Activated CD8-positive, alpha-beta memory T cell treated with anti-CD3 and anti-CD28 coated beads for 36 hours (primary cell): Measurements from ENCODE around the gene TLCD3B. TPM values are rescaled to one million over a fixed set of nuclear protein-coding genes. Genes with fewer than 3 reads are reported as not detected.

Experiments
- CTCF ChIA-PET: fragments of 350-600 bp; sonication (Branson Sonifier 250); formaldehyde crosslinking; loops from one replicate; lab custom pipeline; 2021; ENCODE audit warnings: antibody characterized with exemption; lab: Charles Lee
- POLR2A ChIA-PET: fragments of 350-600 bp; sonication (Branson Sonifier 250); formaldehyde crosslinking; loops from one replicate; lab custom pipeline; 2021; ENCODE audit warnings: antibody characterized with exemption; lab: Charles Lee
- total RNA-seq, 2 experiments: library from RNA; stranded (reverse); gene quantifications; one replicate each; pipeline ENCODE4 v1.2.3, GENCODE V29; 2021

TLCD3B gene, protein sequence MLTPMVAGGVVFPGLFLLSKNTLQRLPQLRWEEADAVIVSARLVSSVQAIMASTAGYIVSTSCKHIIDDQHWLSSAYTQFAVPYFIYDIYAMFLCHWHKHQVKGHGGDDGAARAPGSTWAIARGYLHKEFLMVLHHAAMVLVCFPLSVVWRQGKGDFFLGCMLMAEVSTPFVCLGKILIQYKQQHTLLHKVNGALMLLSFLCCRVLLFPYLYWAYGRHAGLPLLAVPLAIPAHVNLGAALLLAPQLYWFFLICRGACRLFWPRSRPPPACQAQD
- total RNA-seq, result 1 to 10 TPM; 1.1 to 1.4 TPM

DNA sequence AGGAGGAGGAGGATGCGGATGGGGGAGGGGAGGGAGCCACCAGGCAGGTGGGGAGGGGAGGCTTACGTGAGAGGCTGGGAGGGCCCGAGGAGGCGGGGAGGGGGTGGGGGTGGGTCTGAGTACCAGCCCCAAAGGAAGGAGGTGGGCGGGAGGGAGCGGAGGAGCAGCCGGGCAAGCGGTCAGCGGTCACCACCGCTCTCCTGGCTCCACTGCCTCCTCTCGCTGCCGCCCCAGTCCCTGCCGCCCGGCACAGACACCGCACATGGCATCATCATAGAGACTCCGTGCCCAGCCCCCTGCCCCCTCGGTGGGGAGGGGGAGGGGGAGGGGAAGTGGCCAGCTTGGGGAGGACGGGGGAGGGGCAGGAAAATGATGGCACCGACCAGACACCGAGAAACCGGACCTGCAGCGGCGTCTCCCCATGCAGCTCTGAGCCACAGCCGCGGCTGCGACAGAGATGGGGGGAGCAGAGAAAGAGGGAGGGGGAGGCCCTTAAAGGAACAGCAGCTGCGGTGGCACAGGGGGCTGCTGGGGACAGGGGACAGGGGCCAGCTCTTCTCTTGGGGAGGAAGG lies at the start of gene TLCD3B:
Gene TLCD3B, minus strand, starts transcription at position 431 of the 573 bp plus-strand sequence. CDS start 744 bp downstream, outside the sequence.
- POLR2A ChIA-PET, result no interaction called here
- CTCF ChIA-PET, result interaction anchor here (0.7 to 2.8 kb wide), 6 partner anchors 8 to 182 kb away, joined by 3 to 11 read pairs (median 5); partner anchors contain the start of gene C16orf92

DNA sequence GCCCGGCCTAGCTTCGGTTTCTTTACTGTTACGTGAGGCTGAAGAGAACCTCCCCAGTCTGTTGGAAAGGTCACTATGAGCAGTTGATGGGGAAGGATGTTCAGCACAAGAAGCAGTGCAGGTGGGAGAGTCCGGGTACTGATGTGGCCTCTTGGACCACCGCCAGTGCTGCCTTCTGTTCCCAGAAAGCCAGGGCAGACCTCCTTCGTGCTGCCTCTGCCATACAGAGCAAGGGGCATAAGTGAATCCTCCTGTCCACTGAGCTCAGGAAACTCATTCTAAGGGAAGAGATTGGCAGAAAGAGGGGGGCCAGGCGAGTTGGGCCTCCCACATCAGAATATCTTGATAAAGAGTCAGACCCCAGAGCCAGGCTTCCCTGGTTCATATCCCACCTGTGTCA lies 48.4 kb upstream of the TLCD3B start:
- POLR2A ChIA-PET, result interaction anchor here (1.3 kb wide), 1 partner anchor 11 kb away, joined by 3 read pairs; no protein-coding TSS in a partner anchor
- CTCF ChIA-PET, result interaction anchor here (1.0 to 1.4 kb wide), 2 partner anchors 13 to 24 kb away, joined by 3 read pairs; partner anchors contain the start of gene TBX6

DNA sequence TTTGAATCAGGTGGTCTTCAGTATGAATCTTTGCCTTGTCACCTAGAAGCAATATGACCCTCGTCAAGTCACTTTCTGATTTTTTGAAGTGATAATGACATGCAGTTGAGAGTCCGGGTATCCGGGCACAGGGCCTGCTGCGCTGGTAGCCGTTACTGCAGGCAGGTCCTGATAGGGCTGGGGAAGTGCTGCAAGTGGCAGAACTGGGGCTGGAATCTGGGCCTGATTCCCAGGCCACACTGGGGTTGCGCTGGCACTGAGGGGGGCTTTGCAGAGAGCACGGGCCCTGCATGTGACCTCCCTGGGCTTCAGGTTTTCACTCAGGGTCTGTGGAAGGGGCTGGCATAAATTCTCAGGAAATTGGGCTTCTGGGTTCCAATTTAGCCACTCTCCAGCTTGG lies 47.7 kb upstream of the TLCD3B start:
- POLR2A ChIA-PET, result interaction anchor here (1.3 to 5.0 kb wide), 3 partner anchors 11 to 13 kb away, joined by 3 to 28 read pairs (median 4); partner anchors contain the start of genes ALDOA and TBX6
- CTCF ChIA-PET, result interaction anchor here (1.3 to 3.1 kb wide), 3 partner anchors 11 to 24 kb away, joined by 3 to 25 read pairs (median 4); partner anchors contain the start of gene TBX6

DNA sequence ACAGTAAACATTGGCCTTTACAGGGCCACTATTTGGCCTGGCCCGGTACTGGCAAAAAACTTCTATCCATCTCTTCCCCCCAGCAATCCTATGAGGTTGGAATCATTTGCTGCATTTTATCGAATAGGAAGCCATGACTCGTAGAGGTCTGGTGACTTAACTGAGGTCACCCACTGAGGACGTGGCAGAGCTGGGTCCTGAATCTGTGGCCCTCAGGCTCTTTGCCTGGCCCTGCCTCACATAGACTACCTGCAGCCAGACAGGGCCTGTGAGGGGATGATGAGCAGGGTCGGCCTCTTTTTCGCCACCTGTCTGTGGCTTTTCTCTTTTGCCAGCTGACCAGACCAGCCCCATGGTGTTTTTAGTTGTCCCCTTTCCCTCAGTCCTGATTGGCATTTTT lies 46.6 kb upstream of the TLCD3B start:
- ChIA-PET POLR2A (interaction anchor here (0.6 to 5.0 kb wide), 3 partner anchors 12 to 369 kb away, joined by 4 to 28 read pairs (median 12); partner anchors contain the start of genes ALDOA and TBX6), CTCF (interaction anchor here (0.8 to 3.1 kb wide), 3 partner anchors 13 to 15 kb away, joined by 3 to 25 read pairs (median 4); partner anchors contain the start of gene TBX6)

DNA sequence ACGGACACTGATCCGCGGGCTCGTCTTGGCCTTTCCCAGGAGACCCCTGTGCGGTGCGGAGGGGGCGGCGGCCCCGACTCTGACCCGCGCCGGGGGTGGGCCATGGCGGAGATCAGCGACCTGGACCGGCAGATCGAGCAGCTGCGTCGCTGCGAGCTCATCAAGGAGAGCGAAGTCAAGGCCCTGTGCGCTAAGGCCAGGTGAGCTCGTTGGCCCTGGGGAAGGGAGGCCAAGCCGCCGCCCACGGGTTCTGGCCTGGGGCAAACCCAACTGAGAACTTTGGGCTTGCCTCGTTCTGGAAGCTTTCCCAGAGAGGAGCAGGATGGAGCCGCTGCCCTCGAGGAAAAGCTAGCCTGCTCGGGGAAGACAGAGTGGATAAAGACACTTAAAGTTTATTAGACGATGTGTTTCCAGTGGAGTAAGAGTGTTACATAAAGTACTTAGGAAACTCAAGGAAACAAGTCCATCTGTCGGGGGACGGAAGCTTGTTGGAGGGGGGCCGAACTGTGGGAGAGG lies 45.3 kb upstream of the TLCD3B start:
- ChIA-PET CTCF (interaction anchor here (0.6 to 3.1 kb wide), 6 partner anchors 11 to 582 kb away, joined by 3 to 25 read pairs (median 3); partner anchors contain the start of genes FBRS and TBX6), POLR2A (interaction anchor here (1.0 to 5.0 kb wide), 3 partner anchors 10 to 16 kb away, joined by 3 to 28 read pairs (median 3); partner anchors contain the start of genes ALDOA and TBX6)

DNA sequence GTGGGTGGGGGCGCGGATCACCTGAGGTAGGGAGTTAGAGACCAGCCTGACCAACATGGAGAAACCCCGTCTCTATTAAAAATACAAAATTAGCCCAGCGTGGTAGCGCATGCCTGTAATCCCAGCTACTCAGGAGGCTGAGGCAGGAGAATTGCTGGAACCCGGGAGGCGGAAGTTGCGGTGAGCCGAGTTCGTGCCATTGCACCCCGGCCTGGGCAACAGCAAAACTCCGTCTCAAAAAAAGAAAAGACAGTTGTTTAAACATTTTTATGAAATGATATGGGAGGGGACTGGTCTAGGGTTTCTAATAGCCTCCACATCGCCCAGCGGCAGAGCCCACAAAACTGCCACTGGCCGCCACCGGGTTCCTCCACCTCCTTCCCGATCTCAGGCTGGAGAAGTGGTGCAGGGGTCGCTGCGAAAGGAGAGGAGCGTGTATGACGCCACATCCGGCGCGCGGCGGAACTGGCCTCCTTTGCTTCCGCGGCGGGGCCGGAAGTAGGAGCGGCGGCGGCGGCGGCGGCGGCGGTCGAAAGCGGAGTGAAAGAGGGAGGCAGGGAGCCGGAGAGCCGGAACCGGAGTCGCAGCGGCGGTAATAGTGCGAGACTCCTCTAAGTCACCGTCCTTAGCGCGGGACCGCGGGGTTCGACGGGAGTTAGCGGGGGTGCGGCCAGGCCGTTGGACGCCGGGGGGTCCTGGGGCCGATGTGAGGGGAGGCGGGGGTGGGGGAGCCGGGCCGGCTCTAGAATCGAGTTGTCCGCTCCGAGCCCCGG lies 44.6 kb upstream of the TLCD3B start, which contains the start of gene PPP4C:
Gene PPP4C, plus strand, starts transcription at position 492 of the 773 bp plus-strand sequence. CDS start 384 bp downstream, outside the sequence.
- CTCF ChIA-PET, result interaction anchor here (0.7 to 3.1 kb wide), 5 partner anchors 10 to 20 kb away, joined by 3 to 25 read pairs (median 3); partner anchors contain the start of gene TBX6
- POLR2A ChIA-PET, result interaction anchor here (1.0 to 5.0 kb wide), 4 partner anchors 10 to 17 kb away, joined by 3 to 28 read pairs (median 3); partner anchors contain the start of genes ALDOA and TBX6

DNA sequence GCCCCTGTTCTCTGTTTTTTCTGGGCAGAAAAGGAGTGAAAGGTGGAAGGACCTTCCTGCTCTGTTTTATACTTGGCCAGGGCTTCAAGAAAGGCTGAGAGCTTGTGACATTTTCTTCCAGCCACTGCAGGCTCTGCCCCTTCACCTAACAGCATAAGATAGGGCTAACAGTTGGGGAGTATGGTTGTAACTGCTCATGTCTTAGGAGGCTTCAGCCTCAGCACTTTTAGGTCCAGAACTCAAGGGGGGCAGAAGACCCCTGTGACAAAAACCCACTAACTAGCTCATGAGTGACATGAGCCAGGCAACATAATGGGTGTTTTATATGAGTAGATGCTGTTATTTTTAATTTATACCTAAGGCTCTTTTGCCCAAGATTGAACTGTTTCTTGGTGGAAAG lies 39.4 kb upstream of the TLCD3B start:
- ChIA-PET POLR2A (interaction anchor here (0.7 kb wide), 1 partner anchor 270 kb away, joined by 3 read pairs; no protein-coding TSS in a partner anchor), CTCF (no interaction called here)

DNA sequence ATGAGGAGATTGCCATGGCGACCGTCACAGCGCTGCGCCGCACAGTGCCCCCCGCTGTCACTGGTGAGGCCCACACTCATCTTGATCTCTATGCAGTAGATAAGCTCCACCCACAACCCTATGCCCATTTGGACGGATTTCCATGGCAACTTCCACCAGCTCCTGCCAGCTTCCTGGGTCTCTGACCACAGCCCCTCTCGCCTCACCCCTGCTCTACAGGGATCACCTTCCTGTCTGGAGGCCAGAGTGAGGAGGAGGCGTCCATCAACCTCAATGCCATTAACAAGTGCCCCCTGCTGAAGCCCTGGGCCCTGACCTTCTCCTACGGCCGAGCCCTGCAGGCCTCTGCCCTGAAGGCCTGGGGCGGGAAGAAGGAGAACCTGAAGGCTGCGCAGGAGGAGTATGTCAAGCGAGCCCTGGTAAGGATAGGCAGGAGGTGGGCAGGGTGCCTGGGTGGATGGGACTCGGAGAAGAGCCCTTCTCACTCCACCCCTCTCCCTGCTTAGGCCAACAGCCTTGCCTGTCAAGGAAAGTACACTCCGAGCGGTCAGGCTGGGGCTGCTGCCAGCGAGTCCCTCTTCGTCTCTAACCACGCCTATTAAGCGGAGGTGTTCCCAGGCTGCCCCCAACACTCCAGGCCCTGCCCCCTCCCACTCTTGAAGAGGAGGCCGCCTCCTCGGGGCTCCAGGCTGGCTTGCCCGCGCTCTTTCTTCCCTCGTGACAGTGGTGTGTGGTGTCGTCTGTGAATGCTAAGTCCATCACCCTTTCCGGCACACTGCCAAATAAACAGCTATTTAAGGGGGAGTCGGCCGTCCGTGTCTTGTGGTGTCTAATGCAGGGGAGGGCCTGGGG lies 38.8 kb upstream of the TLCD3B start:
- POLR2A ChIA-PET, result interaction anchor here (0.7 kb wide), 1 partner anchor 269 kb away, joined by 3 read pairs; no protein-coding TSS in a partner anchor

DNA sequence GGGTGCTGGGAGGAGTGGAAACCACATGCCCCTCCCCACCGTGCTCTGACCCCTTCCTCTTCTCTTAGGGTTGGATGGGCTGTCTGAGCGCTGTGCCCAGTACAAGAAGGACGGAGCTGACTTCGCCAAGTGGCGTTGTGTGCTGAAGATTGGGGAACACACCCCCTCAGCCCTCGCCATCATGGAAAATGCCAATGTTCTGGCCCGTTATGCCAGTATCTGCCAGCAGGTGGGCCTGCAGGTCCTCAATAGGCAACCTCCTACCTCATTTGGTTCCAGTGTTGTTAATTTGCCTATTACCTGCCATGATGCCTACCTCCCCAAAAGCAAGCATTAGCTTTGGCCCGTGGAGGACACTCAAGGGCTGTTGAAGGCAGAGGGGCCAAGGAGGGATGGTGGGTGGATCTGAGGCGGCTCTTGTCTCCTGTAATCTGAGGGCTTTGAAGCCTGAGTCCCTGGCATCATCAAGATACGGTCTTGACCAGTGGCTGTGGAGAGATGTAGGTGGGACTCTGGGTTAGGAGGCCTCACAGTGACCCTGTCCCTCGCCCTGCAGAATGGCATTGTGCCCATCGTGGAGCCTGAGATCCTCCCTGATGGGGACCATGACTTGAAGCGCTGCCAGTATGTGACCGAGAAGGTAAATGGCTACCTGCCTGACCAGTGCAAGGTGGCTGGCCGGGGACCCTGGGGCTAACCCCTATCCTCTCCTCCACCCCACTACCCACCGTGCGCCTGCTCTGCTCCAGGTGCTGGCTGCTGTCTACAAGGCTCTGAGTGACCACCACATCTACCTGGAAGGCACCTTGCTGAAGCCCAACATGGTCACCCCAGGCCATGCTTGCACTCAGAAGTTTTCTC lies 37.9 kb upstream of the TLCD3B start:
- CTCF ChIA-PET, result interaction anchor here (0.6 to 1.1 kb wide), 2 partner anchors 23 to 86 kb away, joined by 3 to 5 read pairs; partner anchors contain the start of gene TBX6
- POLR2A ChIA-PET, result interaction anchor here (0.6 kb wide), 2 partner anchors 12 to 113 kb away, joined by 5 to 7 read pairs; no protein-coding TSS in a partner anchor

More for the DNA sequence above, 38.8 kb upstream of the TLCD3B start:
- CTCF ChIA-PET, result no interaction called here

DNA sequence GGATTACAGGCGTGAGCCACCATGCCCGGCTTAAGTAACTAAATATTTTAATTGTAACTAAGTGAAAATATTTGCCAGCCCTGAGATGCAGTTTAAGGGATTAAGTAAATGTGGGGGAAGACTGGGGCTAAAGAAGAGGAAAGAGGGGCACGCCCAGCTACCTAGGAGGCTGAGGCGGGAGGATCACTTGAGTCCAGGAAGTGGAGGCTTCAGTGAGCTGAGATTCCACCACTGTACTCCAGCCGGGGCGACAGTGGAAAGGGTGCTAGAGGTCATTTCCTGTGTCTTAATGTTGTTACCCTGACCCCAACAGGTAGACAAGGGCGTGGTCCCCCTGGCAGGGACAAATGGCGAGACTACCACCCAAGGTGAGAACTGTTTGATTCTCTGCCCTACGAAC lies 37.3 kb upstream of the TLCD3B start:
- CTCF ChIA-PET, result interaction anchor here (0.6 to 2.1 kb wide), 3 partner anchors 23 to 87 kb away, joined by 3 to 10 read pairs (median 5); partner anchors contain the start of gene TBX6
- POLR2A ChIA-PET, result interaction anchor here (0.6 kb wide), 1 partner anchor 12 kb away, joined by 5 read pairs; no protein-coding TSS in a partner anchor

DNA sequence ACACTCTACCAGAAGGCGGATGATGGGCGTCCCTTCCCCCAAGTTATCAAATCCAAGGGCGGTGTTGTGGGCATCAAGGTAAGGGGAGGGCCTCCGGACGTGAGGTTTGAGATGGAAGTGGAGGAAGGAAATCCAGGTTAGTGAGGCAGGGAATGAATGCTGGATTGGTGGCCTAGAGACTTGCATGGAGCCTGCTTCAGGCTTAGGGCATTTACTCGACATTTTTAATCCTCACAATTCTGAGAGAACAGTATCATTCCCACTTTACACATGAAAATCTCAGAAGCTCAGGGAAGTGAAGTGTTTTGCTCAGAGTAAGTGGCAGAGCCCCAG lies 36.5 kb upstream of the TLCD3B start:
- POLR2A ChIA-PET, result interaction anchor here (1.4 to 3.2 kb wide), 2 partner anchors 9 to 25 kb away, joined by 6 to 28 read pairs; partner anchors contain the start of genes PPP4C and TBX6
- CTCF ChIA-PET, result interaction anchor here (2.1 kb wide), 1 partner anchor 24 kb away, joined by 10 read pairs; the partner anchor contains the start of gene TBX6

DNA sequence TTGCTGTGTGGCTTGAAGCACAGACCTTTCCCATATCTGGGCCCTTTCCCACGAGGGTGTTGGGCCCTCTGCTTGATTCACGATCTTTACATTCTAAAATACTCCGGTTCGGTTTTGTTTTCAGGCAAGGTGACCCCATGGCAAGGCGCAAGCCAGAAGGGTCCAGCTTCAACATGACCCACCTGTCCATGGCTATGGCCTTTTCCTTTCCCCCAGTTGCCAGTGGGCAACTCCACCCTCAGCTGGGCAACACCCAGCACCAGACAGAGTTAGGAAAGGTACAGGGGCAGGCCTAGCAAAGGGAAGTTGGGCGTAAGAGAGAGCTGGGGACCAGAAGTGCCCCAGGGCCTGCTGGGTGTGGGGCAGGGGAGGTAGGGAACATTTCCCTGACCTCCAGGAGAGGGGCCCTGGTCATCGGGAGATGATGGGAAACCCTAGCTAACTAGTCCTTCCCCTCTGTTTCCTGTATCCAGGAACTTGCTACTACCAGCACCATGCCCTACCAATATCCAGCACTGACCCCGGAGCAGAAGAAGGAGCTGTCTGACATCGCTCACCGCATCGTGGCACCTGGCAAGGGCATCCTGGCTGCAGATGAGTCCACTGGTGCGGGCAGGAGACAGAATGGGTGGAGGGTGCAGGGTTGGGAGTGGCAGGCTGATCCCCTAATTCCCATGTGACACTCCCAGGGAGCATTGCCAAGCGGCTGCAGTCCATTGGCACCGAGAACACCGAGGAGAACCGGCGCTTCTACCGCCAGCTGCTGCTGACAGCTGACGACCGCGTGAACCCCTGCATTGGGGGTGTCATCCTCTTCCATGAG lies 35.9 kb upstream of the TLCD3B start:
- ChIA-PET CTCF (interaction anchor here (0.6 to 2.1 kb wide), 3 partner anchors 14 to 376 kb away, joined by 3 to 10 read pairs (median 3); partner anchors contain the start of gene TBX6), POLR2A (interaction anchor here (1.1 to 3.2 kb wide), 3 partner anchors 10 to 119 kb away, joined by 3 to 28 read pairs (median 6); partner anchors contain the start of genes PPP4C and TBX6)

DNA sequence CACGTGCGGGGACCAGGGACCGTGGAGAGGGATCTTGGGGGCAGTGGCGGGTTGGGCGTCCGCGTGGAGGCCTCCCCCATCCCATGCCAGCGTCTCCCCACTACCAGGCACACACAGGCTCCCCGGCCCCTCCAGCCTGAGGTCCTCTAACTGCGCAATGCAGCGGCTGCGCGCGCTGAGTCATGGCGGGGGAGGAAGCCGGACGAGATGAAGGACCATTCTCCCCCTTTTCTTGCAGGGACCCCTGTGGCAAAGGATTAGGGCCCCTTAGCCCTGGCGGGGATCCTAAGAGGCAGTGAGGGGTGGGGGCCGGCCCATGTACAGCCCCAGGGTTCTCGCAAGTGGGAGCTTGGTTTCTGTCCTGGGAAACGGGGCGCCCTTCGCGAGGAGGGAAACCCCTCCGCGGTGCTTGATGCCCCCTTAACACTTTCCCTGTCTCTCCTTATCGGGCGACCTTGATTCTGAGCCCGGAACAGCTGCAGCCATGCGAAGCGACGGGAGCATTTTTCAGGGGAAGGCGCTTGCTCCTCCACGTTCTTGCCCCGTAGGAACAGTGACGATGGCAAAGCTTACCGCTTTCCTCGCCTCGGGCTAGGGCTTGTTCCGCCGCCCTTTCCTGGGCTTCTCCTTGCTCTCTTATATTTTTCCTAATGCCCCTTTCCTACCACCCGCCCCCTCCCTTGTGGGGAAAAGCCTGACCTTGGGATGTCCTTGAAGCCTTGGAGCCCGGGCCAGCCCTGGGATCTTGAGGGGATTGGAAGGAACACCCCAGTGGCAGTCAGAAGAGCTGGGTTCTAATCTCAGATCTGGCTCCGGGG lies 35.1 kb upstream of the TLCD3B start:
- POLR2A ChIA-PET, result interaction anchor here (0.9 to 3.2 kb wide), 11 partner anchors 10 to 259 kb away, joined by 3 to 28 read pairs (median 5); partner anchors contain the start of genes ASPHD1, PPP4C, TAOK2 and TBX6
- CTCF ChIA-PET, result interaction anchor here (0.6 to 2.3 kb wide), 6 partner anchors 9 to 375 kb away, joined by 3 to 10 read pairs (median 3); partner anchors contain the start of gene TBX6
